ENCODE results near the gene CNTN1. TPM values are rescaled to one million over a fixed set of nuclear protein-coding genes. Genes with fewer than 3 reads are reported as not detected.
"Not testable (repeated sequence)": the region's sequence is repeated elsewhere in the genome, so short reads cannot be mapped to it uniquely, and the experiment has no call there.

CNTN1 gene
- total RNA-seq, 1 donor from 2014 or later = not detected

DNA sequence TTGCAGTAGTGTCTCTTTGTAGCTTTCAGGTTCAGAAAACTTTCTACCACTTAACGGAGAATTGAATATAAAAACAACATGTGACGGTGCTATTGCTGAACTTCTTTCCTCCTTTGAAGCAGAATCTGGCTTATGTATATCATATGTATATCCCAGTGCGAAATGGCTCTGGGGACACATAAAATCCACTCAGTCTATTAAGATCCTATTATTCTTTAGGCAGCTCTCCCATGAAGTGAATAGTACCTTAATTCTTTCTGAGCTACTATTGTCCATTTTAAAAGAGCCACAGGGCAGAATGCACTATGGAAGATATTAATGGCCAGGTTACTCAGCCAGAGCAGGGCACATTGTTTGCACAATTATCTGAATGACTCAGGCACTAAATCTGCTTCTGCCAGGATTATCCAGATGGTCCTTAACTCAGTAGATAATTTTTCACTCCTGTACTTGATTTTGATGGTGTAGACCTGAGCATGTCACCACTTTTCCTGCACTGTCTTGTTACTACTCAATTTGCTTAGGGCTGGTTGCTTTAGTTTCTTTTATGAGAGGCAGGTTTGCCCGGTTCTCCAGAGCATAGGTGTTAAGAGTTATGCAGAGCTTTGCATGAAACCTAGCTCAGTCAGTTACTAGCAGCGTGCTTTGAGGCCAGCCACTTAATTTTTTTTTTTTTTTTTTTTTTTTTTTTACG, 5.5 kb downstream of the CNTN1 start:
- intact Hi-C loops (cut with micrococcal nuclease) = no loop called here

DNA sequence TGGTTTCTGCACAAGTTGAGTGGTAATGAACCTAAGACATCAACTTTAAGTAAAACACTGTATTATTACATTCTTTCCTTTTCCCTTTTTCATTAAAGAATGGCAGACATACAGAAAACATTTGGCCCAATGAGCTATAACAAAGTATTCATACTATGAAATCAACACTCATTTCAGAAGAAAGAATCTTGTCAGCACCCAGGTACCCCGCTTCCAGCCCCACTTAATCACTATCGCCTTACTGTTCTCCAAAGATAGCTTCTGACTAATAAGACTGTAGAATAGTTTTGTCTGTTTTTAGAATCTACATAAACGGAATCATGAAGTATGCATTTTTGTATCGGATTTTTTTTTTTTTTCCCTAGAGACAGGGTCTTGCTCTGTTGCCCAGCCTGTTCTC, 9.5 kb downstream of the CNTN1 start:
- intact Hi-C loops (cut with micrococcal nuclease) = no loop called here

DNA sequence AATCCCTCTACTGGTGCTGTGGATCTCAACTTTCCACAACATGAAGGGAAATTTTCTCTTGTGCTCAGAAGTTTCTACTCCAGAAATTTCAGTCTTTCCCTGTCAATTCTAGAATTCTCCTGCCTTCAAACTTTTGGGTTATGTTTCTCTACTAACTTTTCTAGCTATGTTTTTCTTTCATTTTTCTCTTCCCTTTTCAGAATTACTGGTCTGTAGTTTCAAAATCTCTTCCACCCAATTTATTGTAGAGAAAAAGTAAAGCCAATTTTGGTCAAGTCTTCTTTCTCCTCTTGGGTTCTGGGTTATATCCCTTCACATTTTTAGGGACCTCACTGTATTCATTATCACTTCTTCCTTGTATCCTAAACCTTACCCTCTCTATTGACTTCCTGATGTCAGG, 18.9 kb downstream of the CNTN1 start:
- intact Hi-C loops (cut with micrococcal nuclease) = no loop called here

DNA sequence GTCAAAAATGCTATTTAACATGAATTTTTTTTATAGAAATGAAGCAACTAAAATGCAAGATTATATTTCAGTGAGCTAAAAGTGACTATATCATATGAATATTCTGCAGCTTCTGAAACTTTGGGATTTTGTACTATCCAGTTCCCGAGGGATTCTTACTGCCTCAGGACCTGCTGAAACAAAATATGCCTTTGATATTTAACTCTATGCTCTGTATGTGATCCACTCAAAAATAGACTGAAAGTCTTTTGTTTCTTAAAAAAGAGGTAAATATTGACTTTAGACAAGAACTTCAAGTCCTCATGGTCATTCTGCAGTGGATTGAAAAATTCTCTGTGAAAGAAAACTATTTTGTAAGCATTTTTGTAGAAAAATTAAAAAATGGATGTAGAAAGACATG, 22.4 kb downstream of the CNTN1 start:
- intact Hi-C loops (cut with micrococcal nuclease) = no loop called here

DNA sequence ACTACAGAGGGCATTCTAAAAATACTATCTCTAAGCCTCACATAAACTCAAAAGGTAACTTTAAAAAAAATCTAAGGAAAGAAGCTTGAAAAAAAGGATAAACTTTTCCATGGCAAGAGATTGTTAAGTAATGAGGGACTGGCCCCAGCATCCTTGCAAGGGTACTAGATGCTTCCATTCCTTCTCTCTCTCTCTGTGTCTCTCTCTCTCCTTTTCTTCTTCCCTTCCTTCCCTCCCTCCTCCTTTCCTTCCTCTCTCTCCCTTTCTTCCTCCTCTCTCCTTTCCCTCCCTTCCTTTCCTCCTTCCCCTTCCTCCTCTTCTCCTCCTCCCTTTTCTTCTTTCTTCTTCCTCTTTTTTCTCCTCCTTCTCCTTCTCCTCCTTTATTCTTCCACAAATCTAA, 23.8 kb downstream of the CNTN1 start:
- intact Hi-C loops (cut with micrococcal nuclease) = no loop called here

DNA sequence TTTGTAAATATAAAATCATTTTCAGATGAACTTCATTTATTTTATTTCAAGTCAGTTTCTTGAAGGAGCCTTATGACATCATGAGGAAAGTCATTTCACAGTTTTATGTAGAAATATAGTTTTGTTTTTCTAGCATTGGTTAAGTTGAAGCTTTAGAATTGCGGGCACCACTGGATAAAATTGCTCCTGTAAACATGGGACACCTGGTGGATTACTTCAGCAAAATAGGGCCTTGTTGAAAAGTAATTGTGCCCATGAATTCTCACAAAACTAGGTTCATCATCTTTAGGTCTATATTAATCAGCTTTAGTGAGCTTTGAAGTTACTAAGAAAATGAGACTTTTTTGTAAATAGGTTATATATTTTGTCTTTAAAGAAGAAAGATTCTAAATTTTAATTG, 25.3 kb downstream of the CNTN1 start:
- intact Hi-C loops (cut with micrococcal nuclease) = no loop called here

DNA sequence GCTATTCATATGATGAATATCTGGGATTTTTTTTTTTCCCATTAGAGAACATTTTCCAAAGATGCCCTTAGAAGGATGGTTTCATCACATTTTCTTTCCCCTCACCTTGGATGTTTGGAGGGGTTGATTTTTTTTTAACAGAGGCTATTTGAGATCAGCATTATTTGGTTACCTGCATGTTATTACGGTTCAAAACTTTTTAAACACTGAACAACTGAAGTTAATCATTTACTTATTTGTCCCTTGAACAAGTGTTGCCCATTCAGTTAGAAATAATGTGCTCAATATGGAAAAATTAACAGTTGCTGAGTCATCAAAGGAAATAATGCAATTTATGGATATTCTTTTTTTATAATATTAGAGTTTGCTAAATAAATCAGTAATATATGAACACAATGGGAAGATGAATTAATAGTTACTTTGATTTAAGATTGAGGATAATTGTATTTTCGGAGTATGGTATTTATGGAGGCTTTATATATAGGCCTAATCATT, 26.7 kb downstream of the CNTN1 start:
- intact Hi-C loops (cut with micrococcal nuclease) = no loop called here

DNA sequence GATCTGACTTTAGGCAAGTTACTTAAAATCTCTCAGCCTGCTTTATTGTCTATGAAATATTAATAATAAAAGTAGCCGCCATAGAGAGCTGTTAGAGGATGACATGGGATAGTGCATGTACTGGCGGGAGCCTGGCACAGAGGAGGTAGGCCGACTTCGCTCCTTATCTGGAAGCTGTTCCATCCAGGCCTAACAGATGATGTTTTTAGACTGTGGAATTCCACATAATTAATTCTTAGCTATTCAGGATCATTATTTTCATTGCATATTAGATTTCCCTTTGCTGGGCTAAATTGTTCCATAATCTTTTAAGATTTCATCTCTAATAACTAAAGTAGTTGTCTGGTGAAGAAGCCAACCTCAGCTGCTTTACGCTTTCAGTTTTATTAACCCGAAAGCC, 30.8 kb downstream of the CNTN1 start:
- intact Hi-C loops (cut with micrococcal nuclease) = no loop called here

DNA sequence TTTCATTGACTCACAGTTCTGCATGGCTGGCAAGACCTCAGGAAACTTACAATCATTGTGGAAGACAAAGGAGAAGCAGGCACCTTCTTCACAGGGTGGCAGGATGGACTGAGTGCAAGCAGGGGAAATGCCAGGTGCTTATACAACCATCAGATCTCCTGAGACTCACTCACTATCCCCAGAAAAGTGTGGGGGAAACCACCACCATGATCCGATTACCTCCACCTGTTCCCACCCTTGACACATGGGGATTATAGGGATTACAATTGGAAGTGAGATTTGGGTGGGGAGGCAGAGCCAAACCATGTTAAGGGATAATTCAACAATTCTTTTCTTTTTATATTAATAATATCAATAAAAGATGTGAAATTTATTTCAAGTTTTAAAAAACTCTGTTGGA, 34.1 kb downstream of the CNTN1 start:
- intact Hi-C loops (cut with micrococcal nuclease) = no loop called here

DNA sequence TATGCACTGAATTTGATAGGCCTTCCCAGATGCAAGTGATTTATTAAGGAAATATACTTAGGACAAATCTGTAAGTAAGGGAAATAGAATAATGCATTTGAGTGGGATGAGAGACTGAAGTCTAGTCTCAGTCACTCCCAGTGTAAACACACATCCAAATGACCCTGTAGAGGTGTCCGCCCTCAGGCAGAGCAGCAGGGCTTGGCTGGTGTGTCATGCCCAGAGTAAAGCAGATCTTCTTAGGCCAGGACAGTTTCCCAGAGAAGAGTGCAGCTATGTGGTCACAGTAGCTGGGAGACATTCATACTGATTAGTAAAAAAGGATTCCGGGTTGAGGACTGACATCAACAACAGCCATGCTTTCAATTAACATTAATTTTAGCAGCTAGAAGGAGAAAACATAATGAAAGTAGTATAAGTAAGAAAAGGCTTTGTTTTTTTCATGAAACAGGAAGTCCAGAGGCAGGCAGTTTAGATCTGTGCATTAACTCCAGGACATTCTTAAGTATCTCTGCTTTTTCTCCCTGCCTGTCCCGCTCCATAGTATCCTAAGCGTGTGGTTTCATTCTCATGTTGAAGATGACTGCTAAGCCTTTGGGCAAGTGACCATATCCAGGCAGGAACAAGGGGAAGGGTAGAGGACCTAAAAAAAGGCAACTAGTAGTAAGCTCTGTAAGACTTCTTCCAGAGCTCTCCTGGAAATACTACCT, 35.7 kb downstream of the CNTN1 start:
- intact Hi-C loops (cut with micrococcal nuclease) = no loop called here

DNA sequence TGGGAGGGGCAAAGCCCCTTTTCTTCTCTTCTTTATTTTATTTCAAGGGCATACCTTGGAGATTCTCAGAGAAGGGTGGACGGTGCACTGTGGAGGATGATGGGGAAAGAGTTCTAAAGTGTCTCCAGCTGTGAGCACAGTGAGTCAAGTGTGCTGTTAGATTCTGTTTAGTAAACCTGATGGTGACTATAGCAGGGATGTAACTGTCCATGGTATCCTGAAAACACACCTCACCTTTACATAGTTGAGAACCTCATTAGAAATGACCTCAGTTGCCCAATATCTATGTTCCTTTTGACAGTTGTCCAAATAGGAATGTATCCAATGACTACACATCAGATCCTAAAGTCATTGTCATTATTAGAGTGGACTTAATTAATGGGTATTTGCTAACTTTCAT, 38.0 kb downstream of the CNTN1 start:
- intact Hi-C loops (cut with micrococcal nuclease) = no loop called here

DNA sequence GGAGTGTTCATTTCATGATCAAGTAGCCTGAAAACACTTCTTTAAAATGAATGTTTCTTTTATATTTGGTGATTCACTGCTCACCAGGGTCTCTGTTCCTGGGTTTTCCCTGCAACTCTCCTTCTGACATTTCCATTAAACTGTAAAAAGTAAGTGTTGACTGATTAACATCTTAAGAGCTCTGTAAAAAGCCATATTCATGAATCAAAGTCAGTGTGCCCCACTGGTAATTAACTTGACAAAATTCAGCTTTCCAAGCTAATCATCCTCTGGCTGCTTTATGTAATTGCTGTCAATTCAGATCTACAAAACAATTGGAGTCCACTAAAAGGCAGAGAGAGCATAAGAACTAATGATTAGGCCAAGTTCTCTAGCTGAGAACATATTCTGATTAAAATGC, 41.6 kb downstream of the CNTN1 start:
- intact Hi-C loops (cut with micrococcal nuclease) = no loop called here

DNA sequence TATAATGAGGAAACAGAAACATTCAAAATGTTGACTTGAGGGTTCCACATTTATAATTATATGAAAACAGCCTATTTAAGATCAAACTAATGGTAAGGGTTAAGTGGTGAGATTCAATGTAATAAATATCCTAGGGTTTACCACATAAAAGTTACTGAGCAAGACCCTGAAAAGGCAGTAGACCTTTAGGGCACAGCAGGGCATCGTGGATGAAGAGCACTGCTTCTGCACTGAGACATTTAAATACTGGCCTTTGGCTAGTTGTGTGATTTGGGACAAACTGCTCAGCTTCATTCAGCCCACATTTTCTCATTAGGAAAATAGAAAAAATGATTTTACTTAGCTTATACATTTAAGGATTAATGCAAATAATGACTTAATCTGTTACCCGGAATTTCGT, 42.0 kb downstream of the CNTN1 start:
- intact Hi-C loops (cut with micrococcal nuclease) = no loop called here

DNA sequence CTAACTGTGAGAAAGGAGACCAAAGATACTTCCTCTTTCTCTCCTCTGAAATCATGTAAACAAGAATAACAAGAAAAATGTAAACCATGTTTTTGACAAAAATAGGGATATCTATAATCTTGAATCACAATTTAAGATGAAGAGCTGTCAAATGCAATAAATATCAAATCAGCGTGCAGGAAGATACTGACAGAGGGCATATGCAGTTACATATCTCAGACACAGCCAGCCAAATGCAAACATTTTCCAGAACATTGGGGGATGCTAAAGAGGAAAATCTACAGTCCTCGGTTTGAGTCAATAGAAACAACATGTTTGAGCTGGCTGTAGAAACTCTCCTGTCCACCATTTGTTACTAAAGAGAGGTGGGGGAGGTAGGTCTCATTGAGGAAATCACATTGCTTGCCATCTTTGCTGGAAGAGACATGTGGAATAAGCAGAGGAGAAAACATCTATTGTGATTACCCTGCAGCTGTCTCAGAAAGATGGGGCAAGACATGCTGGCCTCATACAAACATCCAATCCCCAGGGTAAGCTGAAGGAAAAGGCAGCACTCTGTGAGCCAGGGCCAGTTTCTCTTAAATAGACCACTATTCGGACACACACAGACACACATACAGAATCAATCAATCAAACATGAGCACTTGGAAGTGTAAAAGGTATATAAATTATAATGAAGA, 43.5 kb downstream of the CNTN1 start:
- intact Hi-C loops (cut with micrococcal nuclease) = no loop called here

DNA sequence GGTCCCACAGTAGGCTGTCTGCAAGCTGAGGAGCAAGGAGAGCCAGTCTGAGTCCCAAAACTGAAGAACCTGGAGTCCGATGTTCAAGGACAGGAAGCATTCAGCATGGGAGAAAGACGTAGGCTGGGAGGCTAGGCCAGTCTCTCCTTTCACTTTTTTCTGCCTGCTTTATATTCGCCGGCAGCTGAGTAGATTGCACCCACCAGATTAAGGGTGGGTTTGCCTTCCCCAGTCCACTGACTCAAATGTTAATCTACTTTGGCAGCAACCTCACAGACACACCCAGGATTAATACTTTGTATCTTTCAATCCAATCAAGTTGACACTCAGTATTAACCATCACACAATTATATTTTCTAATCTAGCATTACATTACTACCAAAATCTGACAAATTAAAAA, 45.2 kb downstream of the CNTN1 start:
- intact Hi-C loops (cut with micrococcal nuclease) = not testable (repeated sequence)

DNA sequence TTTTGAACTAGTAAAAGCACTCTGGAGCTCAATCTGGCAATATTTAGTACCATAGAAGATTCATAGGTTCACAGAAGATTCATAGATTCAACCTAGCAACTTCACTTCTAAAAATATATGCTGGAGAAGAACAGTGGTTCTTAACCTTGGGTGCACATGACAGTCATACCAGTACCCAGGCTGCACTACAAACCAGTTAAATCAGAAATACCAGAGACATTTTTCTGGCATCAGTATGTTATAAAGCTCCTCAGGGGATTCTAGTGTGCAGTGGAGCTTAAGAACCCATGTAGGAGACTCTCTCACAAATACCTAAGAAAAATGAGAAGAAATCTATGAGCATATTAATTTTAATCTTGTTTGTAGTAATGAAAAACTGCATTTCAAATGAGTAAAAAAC, 46.6 kb downstream of the CNTN1 start:
- intact Hi-C loops (cut with micrococcal nuclease) = no loop called here

DNA sequence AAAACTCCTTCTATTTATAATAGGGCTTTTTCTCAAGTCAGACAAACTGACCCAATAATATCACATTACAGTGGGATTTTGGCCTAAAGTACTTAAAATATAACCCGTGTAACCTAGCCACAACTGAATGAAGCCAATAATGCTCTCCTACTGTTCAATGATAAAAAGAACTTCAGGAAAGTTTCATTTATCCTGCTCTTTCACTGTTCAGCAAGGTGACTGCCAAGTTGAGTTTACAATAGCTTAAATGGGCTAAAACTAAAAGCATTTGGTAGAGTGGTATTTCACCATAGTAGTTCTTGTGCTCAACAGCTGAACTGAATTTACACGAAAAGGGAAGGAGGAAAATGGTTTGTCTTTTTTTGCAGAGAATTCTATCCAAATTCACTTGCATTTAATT, 49.8 kb downstream of the CNTN1 start:
- intact Hi-C loops (cut with micrococcal nuclease) = no loop called here

DNA sequence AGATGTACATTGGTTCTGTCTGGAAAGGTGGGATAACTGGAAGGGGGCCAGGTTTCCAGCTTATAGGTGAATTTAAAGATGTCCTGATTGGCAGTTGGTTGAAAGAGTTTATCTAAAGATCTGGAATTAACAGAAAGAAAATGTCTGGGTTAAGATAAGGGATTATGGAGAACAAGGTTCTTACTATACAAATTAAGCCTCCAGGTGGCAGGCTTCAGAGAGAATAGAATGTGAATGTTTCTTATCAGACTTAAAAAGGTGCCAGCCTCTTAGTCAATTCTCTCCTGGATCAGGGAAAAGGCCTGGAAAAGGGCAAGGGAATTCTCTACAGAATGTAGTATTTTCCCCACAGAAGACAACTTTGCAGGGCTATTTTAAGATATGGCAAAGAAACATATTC, 53.1 kb downstream of the CNTN1 start:
- intact Hi-C loops (cut with micrococcal nuclease) = no loop called here

DNA sequence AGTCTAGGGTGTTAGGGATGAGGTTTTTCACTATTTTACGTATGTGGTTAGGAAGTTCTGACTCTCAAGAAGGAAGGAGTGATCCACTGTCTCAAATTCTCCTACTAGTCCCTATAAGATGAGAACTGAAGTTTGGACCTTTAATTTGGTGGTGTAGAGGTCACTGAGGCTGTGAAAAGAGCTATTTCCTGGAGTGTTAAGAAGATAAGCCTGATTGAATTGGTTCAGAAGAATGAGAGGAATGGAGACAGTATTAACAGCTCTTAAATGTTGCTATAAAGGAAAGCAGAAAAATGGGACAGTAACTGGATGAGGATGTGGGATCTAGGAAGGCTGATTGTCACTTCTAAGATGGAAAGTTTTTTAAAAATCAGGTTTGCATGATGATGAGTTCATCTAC, 57.6 kb downstream of the CNTN1 start:
- intact Hi-C loops (cut with micrococcal nuclease) = no loop called here

DNA sequence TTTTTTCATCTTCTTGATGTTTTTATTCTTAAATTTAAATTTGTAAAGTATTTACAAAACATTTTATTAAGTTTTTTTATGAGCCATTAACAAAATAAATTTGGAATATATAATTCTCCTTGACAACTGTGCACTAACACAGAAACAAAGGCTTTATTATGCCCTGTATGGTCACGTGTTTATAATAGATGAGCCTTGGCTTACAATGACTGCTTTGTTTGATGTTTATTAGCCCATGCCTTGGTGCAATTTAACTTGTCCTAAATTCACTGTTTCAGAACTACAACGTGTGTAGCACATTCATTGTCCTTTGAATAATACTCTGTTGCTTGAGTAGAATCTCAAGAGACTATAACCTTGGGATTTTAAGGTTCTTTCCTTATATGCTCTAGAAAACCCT, 59.8 kb downstream of the CNTN1 start:
- intact Hi-C loops (cut with micrococcal nuclease) = no loop called here

DNA sequence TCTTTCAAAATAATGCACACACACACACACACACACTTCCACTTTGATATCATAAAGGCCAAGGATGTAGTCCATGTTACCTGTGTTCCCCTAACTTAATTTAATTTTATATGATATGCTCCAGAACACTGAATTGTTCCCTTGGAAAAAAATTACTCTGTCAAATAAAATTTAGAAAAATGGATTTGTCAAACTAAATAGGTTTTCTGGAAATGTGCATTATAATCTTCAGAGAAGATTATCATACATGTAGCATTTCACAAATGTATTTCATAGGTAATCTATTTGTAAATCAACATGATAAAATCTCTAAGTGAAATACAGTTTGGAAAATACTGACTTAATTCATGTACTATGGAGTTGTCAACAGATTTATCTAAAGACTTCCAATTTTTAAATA, 68.6 kb downstream of the CNTN1 start:
- intact Hi-C loops (cut with micrococcal nuclease) = no loop called here

DNA sequence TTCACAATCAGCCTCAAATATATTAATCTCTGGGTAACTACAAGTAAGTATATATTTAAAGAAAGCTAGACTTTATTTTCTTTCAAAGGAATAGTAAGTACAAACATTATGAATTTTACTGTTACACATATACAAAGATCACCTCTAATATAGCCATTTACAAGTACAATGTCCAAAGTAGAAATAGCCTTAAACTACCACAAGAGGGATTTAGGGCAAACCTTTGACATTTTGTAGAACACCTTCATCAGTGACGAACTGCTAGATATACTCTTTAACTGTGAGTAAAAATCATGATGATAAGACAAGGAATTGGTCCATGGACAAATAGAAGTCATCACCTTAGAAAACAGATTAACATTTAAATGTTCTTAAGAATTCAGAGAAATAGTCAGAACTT, 69.8 kb downstream of the CNTN1 start:
- intact Hi-C loops (cut with micrococcal nuclease) = no loop called here

Data from T-helper 2 cell treated with Interferon-gamma antibody and Interleukin-4, amounts not matched to agents 100 ng/mL and 5 ng/mL, for 36 hours (primary cell).